BLaER1 treated with 17β-estradiol and CSF1 and Interleukin-3, amounts not matched to agents 10 nM and 100 nM (cell line): ENCODE data around the gene HIBCH.
"Not testable (repeated sequence)": the region's sequence is repeated elsewhere in the genome, so short reads cannot be mapped to it uniquely, and the experiment has no call there.

ENCODE experiments used
- H3K27ac ChIP-seq, 11 experiments: shearing (Covaris generic); formaldehyde crosslinking; 2 replicates each; pipeline ENCODE4 v1.8.1; 2022
- H3K27me3 ChIP-seq, 11 experiments: shearing (Covaris generic); formaldehyde crosslinking; 2 replicates each; pipeline ENCODE4 v1.8.1; 2022
- H3K36me3 ChIP-seq, 11 experiments: shearing (Covaris generic); formaldehyde crosslinking; 2 replicates each; pipeline ENCODE4 v1.8.1; 2022
- H3K4me1 ChIP-seq, 10 experiments: shearing (Covaris generic); formaldehyde crosslinking; 2 replicates each; pipeline ENCODE4 v1.8.1; 2022
- H3K4me2 ChIP-seq, 11 experiments: shearing (Covaris generic); formaldehyde crosslinking; 2 replicates each; pipeline ENCODE4 v1.8.1; 2022
- H3K4me3 ChIP-seq, 10 experiments: shearing (Covaris generic); formaldehyde crosslinking; 2 replicates each; pipeline ENCODE4 v1.8.1; 2022
- H3K9ac ChIP-seq, 11 experiments: shearing (Covaris generic); formaldehyde crosslinking; 2 replicates each; pipeline ENCODE4 v1.8.1; 2022
- H3K9me3 ChIP-seq, 11 experiments: shearing (Covaris generic); formaldehyde crosslinking; replicated peaks in 1 of 11; 2 replicates each; pipeline ENCODE4 v1.8.1; 2022
- H4K20me1 ChIP-seq, 11 experiments: shearing (Covaris generic); formaldehyde crosslinking; 2 replicates each; pipeline ENCODE4 v1.8.1; 2022
- Cebpa-rat ChIP-seq, 11 experiments: shearing (Covaris generic); IDR thresholded peaks; 2 replicates each; pipeline ENCODE4 v1.8.1; 2022

The HIBCH gene

DNA sequence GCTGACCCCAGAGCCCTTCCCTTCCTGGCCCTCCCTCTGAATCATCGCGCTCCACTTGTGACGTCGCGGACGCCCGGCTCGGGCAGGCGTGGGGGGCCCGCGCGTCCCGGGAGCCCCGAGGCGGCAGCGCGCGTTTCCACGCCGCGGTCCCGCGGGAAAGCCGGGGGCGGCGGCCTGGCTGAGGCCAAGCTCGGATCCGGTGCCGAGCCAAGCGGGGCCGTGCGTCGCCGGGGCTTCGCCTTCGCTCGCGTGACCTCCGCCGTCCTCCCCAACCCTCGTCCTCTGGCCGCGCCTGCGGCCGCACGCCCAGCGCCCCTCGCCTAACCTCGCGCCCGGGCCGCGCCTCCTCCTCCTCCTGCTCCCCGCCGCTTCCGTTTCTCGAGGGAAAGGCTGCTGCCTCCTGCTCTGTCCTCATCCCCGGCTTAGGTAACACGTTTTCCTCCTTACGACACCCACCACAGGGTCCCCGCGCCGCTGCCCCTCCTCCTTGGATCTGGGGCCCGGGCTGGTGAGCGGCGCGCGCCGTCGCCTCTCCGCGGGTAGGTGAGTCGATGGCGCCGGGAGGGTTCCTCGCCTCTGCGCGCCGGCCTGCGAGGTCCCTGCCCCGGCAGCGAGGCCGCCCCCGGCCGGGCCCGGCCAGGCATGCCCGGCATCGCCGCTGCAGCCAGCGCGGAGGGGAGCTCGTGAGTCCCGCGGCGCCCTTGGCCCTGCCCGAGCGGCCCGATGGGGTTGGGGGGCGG, 24.1 kb upstream of the HIBCH start, which contains the start of gene INPP1:
Gene INPP1 (plus strand): TSS at position 54 of the 740 bp plus-strand sequence. CDS start 16,514 bp downstream, outside the sequence.
- H4K20me1 ChIP-seq, result peaks cover 0 to 5% (median 0%) of the 10 kb centered on the region in 11 experiments; a peak in 2 of 22 replicates
- peaks cover 0 to 6% (median 0%) of the 10 kb centered on the region in 11 experiments; a peak in 1 of 22 replicates for H3K36me3 ChIP-seq
- H3K27ac ChIP-seq, result peak within 1 kb of the TSS; percentile 68 to 88 (median 82)

GRCh38 chr2:190343089-190343535, 23.5 kb upstream of the HIBCH start:
- peak overlapping the region; percentile 78 to 99 (median 95) for H3K4me2 ChIP-seq
- H3K9ac ChIP-seq, result peak overlapping the region; percentile 67 to 88 (median 82)
- peaks cover 16 to 27% (median 21%) of the 10 kb centered on the region in 10 experiments for H3K4me1 ChIP-seq
- H4K20me1 ChIP-seq, result peaks cover 0 to 5% (median 0%) of the 10 kb centered on the region in 11 experiments; a peak in 1 of 22 replicates
- no peaks in the 10 kb centered on the region for H3K9me3 ChIP-seq
- no peak for TF ChIP-seq Cebpa-rat (IDR thresholded peaks at IDR 0.05)
- peak overlapping the region; percentile 68 to 88 (median 82) for H3K27ac ChIP-seq
- peaks cover 0 to 14% (median 0%) of the 10 kb centered on the region in 11 experiments; a peak in 4 of 22 replicates for H3K27me3 ChIP-seq
- H3K4me3 ChIP-seq, result peak overlapping the region; percentile 57 to 82 (median 71)
- peaks cover 0 to 6% (median 0%) of the 10 kb centered on the region in 11 experiments; a peak in 1 of 22 replicates for H3K36me3 ChIP-seq

More for the DNA sequence above, 24.1 kb upstream of the HIBCH start, which contains the start of gene INPP1:
- TF ChIP-seq Cebpa-rat (IDR thresholded peaks at IDR 0.05), result peak in 3 of 11 experiments; percentile 33 to 63 (median 62); a peak in 3 of 22 replicates
- Histone ChIP-seq H3K9me3 (no peaks in the 10 kb centered on the region), H3K4me2 (peak within 1 kb of the TSS; percentile 78 to 99 (median 95)), H3K4me3 (peak within 1 kb of the TSS; percentile 57 to 82 (median 71)), H3K27me3 (peaks cover 0 to 14% (median 0%) of the 10 kb centered on the region in 11 experiments; a peak in 4 of 22 replicates), H3K9ac (peak within 1 kb of the TSS; percentile 67 to 88 (median 82)), H3K4me1 (peaks cover 16 to 27% (median 21%) of the 10 kb centered on the region in 10 experiments)

DNA sequence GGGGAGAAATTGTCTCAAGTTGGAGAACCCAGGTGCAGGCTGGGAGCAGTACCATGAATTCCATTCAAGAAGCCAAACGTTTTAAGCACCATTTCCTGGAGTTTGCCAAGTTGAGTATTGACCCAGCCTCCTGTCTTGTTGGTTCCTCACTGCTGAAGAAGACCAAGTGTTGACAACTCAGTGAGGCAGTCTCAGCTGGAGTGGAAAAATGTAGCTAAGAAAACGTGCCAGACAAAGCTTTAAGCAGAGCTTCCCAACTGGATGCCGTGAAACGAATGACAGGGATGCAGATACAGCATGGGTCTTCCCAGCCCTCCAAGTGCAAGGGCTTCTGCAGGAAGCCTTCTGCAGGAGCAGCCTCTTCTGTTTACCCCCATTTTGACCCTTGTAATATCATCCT, 23.0 kb upstream of the HIBCH start:
- H3K27ac ChIP-seq, result no peak overlapping the region; a peak in 1 of 22 replicates
- peaks cover 16 to 27% (median 21%) of the 10 kb centered on the region in 10 experiments for H3K4me1 ChIP-seq
- no peak overlapping the region for H3K4me3 ChIP-seq
- H3K9ac ChIP-seq, result no peak overlapping the region
- H4K20me1 ChIP-seq, result peaks cover 0 to 5% (median 0%) of the 10 kb centered on the region in 11 experiments; a peak in 1 of 22 replicates
- TF ChIP-seq Cebpa-rat (IDR thresholded peaks at IDR 0.05), result no peak
- H3K27me3 ChIP-seq, result peaks cover 0 to 14% (median 0%) of the 10 kb centered on the region in 11 experiments; a peak in 4 of 22 replicates
- no peaks in the 10 kb centered on the region for H3K9me3 ChIP-seq
- H3K36me3 ChIP-seq, result peaks cover 0 to 6% (median 0%) of the 10 kb centered on the region in 11 experiments; a peak in 1 of 22 replicates
- peak overlapping the region in 4 of 11 experiments; percentile 87 to 99 (median 96); a peak in 6 of 22 replicates for H3K4me2 ChIP-seq

DNA sequence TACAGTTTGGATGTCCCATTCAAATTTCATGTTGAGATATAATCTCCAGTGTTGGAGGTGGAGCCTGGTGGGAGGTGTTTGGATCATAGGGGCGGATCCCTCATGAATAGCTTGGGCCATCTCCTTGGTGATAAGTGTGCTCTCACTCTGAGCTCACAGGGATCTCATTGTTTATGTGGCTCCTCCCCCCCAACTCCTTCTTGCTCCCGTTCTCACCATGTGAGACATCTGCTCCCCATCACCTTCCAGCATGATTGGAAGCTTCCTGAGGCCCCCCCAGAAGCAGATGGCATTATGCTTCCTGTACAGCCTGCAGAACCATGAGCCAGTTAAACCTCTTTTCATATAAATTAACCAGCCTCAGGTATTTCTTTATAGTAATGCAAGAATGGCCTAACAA, 20.7 kb upstream of the HIBCH start:
- Histone ChIP-seq H3K9me3 (0 out of 22 replicates have a peak, but pooled peaks cover 0 to 4% (median 0%) of the 10 kb centered on the region in 11 experiments), H3K27ac (no peak overlapping the region), H4K20me1 (no peaks in the 10 kb centered on the region; a peak in 1 of 22 replicates), H3K4me3 (no peak overlapping the region), H3K9ac (no peak overlapping the region), H3K4me2 (no peak overlapping the region), H3K4me1 (peaks cover 11 to 27% (median 19%) of the 10 kb centered on the region in 10 experiments), H3K27me3 (peaks cover 0 to 14% (median 0%) of the 10 kb centered on the region in 11 experiments; a peak in 4 of 22 replicates), H3K36me3 (no peaks in the 10 kb centered on the region)
- no peak for TF ChIP-seq Cebpa-rat (IDR thresholded peaks at IDR 0.05)

DNA sequence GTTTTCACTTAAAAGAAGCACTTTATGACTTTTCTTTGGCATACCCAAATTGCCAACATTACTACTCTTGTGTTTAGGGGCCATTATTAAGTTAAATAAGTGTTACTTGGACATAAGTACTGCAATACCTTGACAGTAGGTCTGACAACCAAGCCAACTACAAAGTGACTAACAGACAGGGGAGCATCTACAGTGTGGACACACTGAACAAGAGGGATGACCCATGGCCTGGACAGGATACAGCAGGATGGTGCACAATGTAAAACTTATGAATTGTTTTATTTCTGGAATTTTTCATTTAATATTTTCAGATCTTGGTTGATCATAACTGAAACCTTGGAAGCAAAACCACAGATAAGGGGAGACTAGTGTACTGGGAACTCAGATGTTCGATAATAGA, 19.8 kb upstream of the HIBCH start:
- no peak for TF ChIP-seq Cebpa-rat (IDR thresholded peaks at IDR 0.05)
- Histone ChIP-seq H3K4me2 (no peak overlapping the region), H4K20me1 (no peaks in the 10 kb centered on the region; a peak in 1 of 22 replicates), H3K9me3 (0 out of 22 replicates have a peak, but pooled peaks cover 0 to 4% (median 0%) of the 10 kb centered on the region in 11 experiments), H3K9ac (no peak overlapping the region), H3K4me1 (peaks cover 7 to 19% (median 14%) of the 10 kb centered on the region in 10 experiments), H3K4me3 (no peak overlapping the region), H3K27ac (no peak overlapping the region), H3K36me3 (no peaks in the 10 kb centered on the region), H3K27me3 (peaks cover 0 to 10% (median 0%) of the 10 kb centered on the region in 11 experiments; a peak in 4 of 22 replicates)

- Histone ChIP-seq H3K27me3 (peaks cover 0 to 1% (median 0%) of the 10 kb centered on the region in 11 experiments; a peak in 2 of 22 replicates), H3K9me3 (0 out of 22 replicates have a peak, but pooled peaks cover 0 to 4% (median 0%) of the 10 kb centered on the region in 11 experiments), H3K4me1 (peaks cover 4 to 11% (median 7%) of the 10 kb centered on the region in 10 experiments; a peak in 17 of 20 replicates), H3K27ac (no peak overlapping the region), H4K20me1 (no peaks in the 10 kb centered on the region; a peak in 1 of 22 replicates), H3K9ac (no peak overlapping the region), H3K36me3 (no peaks in the 10 kb centered on the region), H3K4me2 (no peak overlapping the region), H3K4me3 (no peak overlapping the region)
- TF ChIP-seq Cebpa-rat (IDR thresholded peaks at IDR 0.05), result no peak
These were observed 18.8 kb upstream of the HIBCH start for GRCh38 chr2:190338453-190338852.

DNA sequence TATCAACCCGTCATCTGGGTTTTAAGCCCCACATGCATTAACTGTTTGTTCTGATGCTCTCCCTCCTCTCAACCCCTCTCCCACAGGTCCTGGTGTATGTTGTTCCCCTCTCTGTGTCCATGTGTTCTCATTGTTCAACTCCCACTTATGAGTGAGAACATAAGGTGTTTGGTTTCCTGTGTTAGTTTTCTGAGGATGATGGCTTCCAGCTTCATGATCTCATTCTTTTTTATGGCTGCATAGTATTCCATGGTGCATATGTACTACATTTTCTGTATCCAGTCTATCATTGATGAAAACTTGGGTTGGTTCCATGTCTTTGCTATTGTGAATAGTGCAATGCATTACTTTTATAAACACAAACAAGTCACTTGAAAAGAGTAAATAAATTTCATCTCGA, 16.8 kb upstream of the HIBCH start:
- no peak for TF ChIP-seq Cebpa-rat (IDR thresholded peaks at IDR 0.05)
- Histone ChIP-seq H3K4me2 (no peak overlapping the region), H3K9ac (no peak overlapping the region), H4K20me1 (no peaks in the 10 kb centered on the region), H3K9me3 (0 out of 22 replicates have a peak, but pooled peaks cover 0 to 4% (median 0%) of the 10 kb centered on the region in 11 experiments), H3K27ac (no peak overlapping the region), H3K36me3 (no peaks in the 10 kb centered on the region), H3K4me3 (no peak overlapping the region), H3K4me1 (peaks cover 0 to 7% (median 2%) of the 10 kb centered on the region in 10 experiments; a peak in 8 of 20 replicates), H3K27me3 (no peaks in the 10 kb centered on the region)

GRCh38 chr2:190335584-190335983, 16.0 kb upstream of the HIBCH start:
- not testable (repeated sequence) for H3K27me3 ChIP-seq, H3K36me3 ChIP-seq, H3K4me3 ChIP-seq, H3K9ac ChIP-seq, H3K27ac ChIP-seq, H4K20me1 ChIP-seq, H3K9me3 ChIP-seq, H3K4me1 ChIP-seq, H3K4me2 ChIP-seq

DNA sequence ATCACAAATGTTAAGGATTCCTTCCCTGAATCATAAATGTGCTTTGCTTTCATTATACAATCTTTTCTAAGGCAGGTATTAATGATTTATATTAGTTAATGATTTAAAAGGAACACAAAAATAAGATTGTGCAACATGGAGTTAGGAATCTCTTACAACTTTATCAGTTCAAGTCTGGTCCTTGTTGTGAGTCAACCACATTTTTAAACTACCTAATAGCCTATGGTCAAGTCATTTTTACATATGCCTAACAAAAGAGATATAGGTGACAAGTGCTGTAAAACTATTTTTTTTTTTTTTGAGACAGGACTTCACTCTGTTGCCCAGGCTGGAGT, 15.6 kb upstream of the HIBCH start:
- H3K9ac ChIP-seq, result no peak overlapping the region
- H3K27ac ChIP-seq, result no peak overlapping the region
- peaks cover 0 to 7% (median 2%) of the 10 kb centered on the region in 10 experiments; a peak in 8 of 20 replicates for H3K4me1 ChIP-seq
- TF ChIP-seq Cebpa-rat (IDR thresholded peaks at IDR 0.05), result no peak
- H3K27me3 ChIP-seq, result no peaks in the 10 kb centered on the region
- H3K4me3 ChIP-seq, result no peak overlapping the region
- H4K20me1 ChIP-seq, result no peaks in the 10 kb centered on the region
- H3K9me3 ChIP-seq, result 0 out of 22 replicates have a peak, but pooled peaks cover 0 to 4% (median 0%) of the 10 kb centered on the region in 11 experiments
- H3K4me2 ChIP-seq, result no peak overlapping the region
- no peaks in the 10 kb centered on the region for H3K36me3 ChIP-seq
